HepG2 (cell line): Measurements from ENCODE around the gene POGK. TPM values are rescaled to one million over a fixed set of nuclear protein-coding genes. Genes with fewer than 3 reads are reported as not detected.
A peak's percentile ranks its signal among the peaks of the same experiment; 100 is the strongest.

ENCODE experiments used
- BHLHE40 ChIP-seq: IDR thresholded peaks from 2 replicates; pipeline ENCODE4 v1.6.1; 2011; ENCODE audit warnings: low read length, improper control_type of control experiment
- ESRRA ChIP-seq: sonication (generic); formaldehyde crosslinking; IDR thresholded peaks from 2 replicates; pipeline ENCODE4 v1.5.1; 2020; ENCODE audit warnings: mild to moderate bottlenecking, low read depth, missing genetic modification reagents
- GTF3A ChIP-seq: sonication (generic); formaldehyde crosslinking; conservative IDR thresholded peaks from 2 replicates; pipeline ENCODE4 v1.4.0; 2020; ENCODE audit warnings: mild to moderate bottlenecking, missing genetic modification reagents
- KAT8 ChIP-seq: IDR thresholded peaks from 2 replicates; pipeline ENCODE4 v1.6.1; 2016; ENCODE audit warnings: missing genetic modification reagents, missing compliant biosample characterization
- LRRFIP1 ChIP-seq: sonication (generic); formaldehyde crosslinking; conservative IDR thresholded peaks from 2 replicates; pipeline ENCODE4 v1.4.0; 2020; ENCODE audit warnings: missing genetic modification reagents
- MAF1 ChIP-seq: sonication (generic); formaldehyde crosslinking; IDR thresholded peaks from 2 replicates; pipeline ENCODE4 v1.5.0; 2020; ENCODE audit warnings: missing genetic modification reagents, borderline replicate concordance
- MED1 ChIP-seq: sonication (generic); formaldehyde crosslinking; IDR thresholded peaks from 2 replicates; pipeline ENCODE4 v1.4.0; 2020; ENCODE audit warnings: missing genetic modification reagents
- NFE2 ChIP-seq: sonication (generic); formaldehyde crosslinking; IDR thresholded peaks from 2 replicates; pipeline ENCODE4 v1.4.0; 2020; ENCODE audit warnings: missing genetic modification reagents
- NFE2L1 ChIP-seq: sonication (generic); formaldehyde crosslinking; IDR thresholded peaks from 2 replicates; pipeline ENCODE4 v1.4.0; 2020; ENCODE audit warnings: missing genetic modification reagents, mild to moderate bottlenecking, borderline replicate concordance
- ONECUT2 ChIP-seq: sonication (generic); formaldehyde crosslinking; IDR thresholded peaks from 2 replicates; pipeline ENCODE4 v1.4.0; 2020; ENCODE audit warnings: missing genetic modification reagents
- PLRG1 ChIP-seq: fragments of 450-650 bp; conservative IDR thresholded peaks from 2 replicates; pipeline ENCODE4 v1.6.1; 2016
- SSRP1 ChIP-seq: IDR thresholded peaks from 2 replicates; pipeline ENCODE4 v1.6.1; 2016; ENCODE audit warnings: control low read depth
- ZFP37 ChIP-seq: sonication (generic); formaldehyde crosslinking; IDR thresholded peaks from 2 replicates; pipeline ENCODE4 v1.4.0; 2020; ENCODE audit warnings: missing genetic modification reagents, borderline replicate concordance
- ZMYM3 ChIP-seq: sonication (generic); formaldehyde crosslinking; IDR thresholded peaks from 2 replicates; pipeline ENCODE4 v1.5.1; 2020; ENCODE audit warnings: mild to moderate bottlenecking, missing genetic modification reagents
- ZNF766 ChIP-seq: sonication (generic); formaldehyde crosslinking; IDR thresholded peaks from 2 replicates; pipeline ENCODE4 v1.5.0; 2020; ENCODE audit warnings: missing genetic modification reagents, borderline replicate concordance
- ZNF883 ChIP-seq: sonication (generic); formaldehyde crosslinking; IDR thresholded peaks from 2 replicates; pipeline ENCODE4 v1.5.1; 2020; ENCODE audit warnings: mild to moderate bottlenecking, missing genetic modification reagents; ENCODE audit errors: not compliant biosample characterization
- ZSCAN29 ChIP-seq: sonication (generic); formaldehyde crosslinking; conservative IDR thresholded peaks from 2 replicates; pipeline ENCODE4 v1.4.0; 2020; ENCODE audit warnings: mild to moderate bottlenecking, missing genetic modification reagents
- polyA plus RNA-seq, 8 experiments: library from polyadenylated mRNA; depleted of rRNA in 3 of 8; stranded (reverse) in 7 of 8; unstranded in 1 of 8; fragments of >200 nt; fragmentation: Illumina TruSeq in 4 of 8; extraction: Trizol in 4 of 8; gene quantifications; 2 replicates each; pipeline versions ENCODE4 v1.2.1 to v1.2.3, GENCODE V29; 2011 to 2016; ENCODE audit warnings: low read depth in 4 of 8, missing spikeins in 1 of 8, mixed read lengths in 1 of 8; ENCODE audit not compliant: insufficient read depth in 1 of 8
- total RNA-seq, 5 experiments: library from RNA; depleted of rRNA; stranded (reverse); fragments of >200 nt; fragmentation: Illumina TruSeq; extraction: Trizol; gene quantifications; 2 replicates each; pipeline ENCODE4 v1.2.3, GENCODE V29; 2016; ENCODE audit warnings: low read depth in 1 of 5
- TF ChIP-seq, protein P1 (sequence below): sonication (generic); formaldehyde crosslinking; IDR thresholded peaks from 2 replicates; pipeline ENCODE4 v1.8.0; 2022; ENCODE audit warnings: missing genetic modification reagents, low read depth, mild to moderate bottlenecking, borderline replicate concordance
- TF ChIP-seq, protein P2 (sequence below): sonication (generic); formaldehyde crosslinking; IDR thresholded peaks from 2 replicates; pipeline ENCODE4 v1.4.0; 2020; ENCODE audit warnings: missing genetic modification reagents, mild to moderate bottlenecking, borderline replicate concordance
- TF ChIP-seq, protein P3 (sequence below): sonication (generic); formaldehyde crosslinking; IDR thresholded peaks from 2 replicates; pipeline ENCODE4 v1.8.1; 2023; ENCODE audit warnings: mild to moderate bottlenecking, missing genetic modification reagents, borderline replicate concordance
- TF ChIP-seq, protein P4 (sequence below): sonication (generic); formaldehyde crosslinking; IDR thresholded peaks from 2 replicates; pipeline ENCODE4 v1.4.0; 2020; ENCODE audit warnings: missing genetic modification reagents, borderline replicate concordance

POGK gene
- total and polyA plus RNA-seq, 2 of the 13 experiments (the other 11 are each of a cell fraction or from before 2014, with no cell fraction given), result 4.8 to 16.2 TPM

DNA sequence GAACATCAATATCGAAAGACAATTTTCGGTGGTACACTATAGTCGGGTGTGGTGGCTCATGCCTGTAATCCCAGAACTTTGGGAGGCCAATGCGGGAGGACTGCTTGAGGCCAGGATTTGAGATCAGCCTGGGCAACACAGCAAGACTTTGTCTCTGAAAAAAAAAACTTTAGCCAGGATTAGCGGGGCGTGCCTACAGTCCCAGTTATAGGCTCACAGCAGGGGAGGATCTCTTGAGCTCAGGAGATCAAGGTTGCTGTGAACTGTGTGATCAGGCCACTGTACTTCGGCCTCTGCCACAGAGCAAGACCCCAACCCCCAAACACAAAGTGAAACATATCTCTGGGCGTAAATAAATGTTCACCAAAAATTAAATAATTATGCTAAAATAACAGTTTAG is 35.2 kb downstream of the POGK start (continued):
- TF ChIP-seq, protein P1, sequence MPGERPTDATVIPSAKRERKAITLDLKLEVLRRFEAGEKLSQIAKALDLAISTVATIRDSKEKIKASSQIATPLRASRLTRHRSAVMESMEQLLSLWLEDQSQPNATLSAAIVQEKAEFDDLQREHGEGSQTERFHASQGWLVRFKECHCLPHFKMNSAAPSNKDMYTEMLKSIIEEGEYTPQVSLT (CRISPR knock-in tag), result no peak
- no peak for TF ChIP-seq GTF3A (CRISPR knock-in tag)
- TF ChIP-seq, protein P2, sequence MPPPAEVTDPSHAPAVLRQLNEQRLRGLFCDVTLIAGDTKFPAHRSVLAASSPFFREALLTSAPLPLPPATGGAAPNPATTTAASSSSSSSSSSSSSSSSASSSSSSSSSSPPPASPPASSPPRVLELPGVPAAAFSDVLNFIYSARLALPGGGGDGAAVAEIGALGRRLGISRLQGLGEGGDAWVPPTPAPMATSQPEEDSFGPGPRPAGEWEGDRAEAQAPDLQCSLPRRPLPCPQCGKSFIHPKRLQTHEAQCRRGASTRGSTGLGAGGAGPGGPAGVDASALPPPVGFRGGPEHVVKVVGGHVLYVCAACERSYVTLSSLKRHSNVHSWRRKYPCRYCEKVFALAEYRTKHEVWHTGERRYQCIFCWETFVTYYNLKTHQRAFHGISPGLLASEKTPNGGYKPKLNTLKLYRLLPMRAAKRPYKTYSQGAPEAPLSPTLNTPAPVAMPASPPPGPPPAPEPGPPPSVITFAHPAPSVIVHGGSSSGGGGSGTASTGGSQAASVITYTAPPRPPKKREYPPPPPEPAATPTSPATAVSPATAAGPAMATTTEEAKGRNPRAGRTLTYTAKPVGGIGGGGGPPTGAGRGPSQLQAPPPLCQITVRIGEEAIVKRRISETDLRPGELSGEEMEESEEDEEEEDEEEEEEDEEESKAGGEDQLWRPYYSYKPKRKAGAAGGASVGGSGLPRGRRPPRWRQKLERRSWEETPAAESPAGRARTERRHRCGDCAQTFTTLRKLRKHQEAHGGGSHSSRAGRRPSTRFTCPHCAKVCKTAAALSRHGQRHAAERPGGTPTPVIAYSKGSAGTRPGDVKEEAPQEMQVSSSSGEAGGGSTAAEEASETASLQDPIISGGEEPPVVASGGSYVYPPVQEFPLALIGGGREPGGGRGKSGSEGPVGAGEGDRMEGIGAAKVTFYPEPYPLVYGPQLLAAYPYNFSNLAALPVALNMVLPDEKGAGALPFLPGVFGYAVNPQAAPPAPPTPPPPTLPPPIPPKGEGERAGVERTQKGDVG (CRISPR knock-in tag), result no peak
- peak; percentile 97 for TF ChIP-seq ZMYM3
- no peak for TF ChIP-seq ZFP37 (CRISPR knock-in tag)
- TF ChIP-seq, protein P3, sequence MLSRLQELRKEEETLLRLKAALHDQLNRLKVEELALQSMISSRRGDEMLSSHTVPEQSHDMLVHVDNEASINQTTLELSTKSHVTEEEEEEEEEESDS (CRISPR knock-in tag), result no peak
- TF ChIP-seq BHLHE40, result no peak
- peak; percentile 56 for TF ChIP-seq MED1 (CRISPR knock-in tag)
- no peak for TF ChIP-seq ZNF766
- TF ChIP-seq NFE2L1, result no peak
- no peak for TF ChIP-seq KAT8 (CRISPR knock-in tag)
- TF ChIP-seq SSRP1 (CRISPR knock-in tag), result no peak
- no peak for TF ChIP-seq ONECUT2 (CRISPR knock-in tag)
- TF ChIP-seq MAF1, result no peak
- TF ChIP-seq, protein P4, sequence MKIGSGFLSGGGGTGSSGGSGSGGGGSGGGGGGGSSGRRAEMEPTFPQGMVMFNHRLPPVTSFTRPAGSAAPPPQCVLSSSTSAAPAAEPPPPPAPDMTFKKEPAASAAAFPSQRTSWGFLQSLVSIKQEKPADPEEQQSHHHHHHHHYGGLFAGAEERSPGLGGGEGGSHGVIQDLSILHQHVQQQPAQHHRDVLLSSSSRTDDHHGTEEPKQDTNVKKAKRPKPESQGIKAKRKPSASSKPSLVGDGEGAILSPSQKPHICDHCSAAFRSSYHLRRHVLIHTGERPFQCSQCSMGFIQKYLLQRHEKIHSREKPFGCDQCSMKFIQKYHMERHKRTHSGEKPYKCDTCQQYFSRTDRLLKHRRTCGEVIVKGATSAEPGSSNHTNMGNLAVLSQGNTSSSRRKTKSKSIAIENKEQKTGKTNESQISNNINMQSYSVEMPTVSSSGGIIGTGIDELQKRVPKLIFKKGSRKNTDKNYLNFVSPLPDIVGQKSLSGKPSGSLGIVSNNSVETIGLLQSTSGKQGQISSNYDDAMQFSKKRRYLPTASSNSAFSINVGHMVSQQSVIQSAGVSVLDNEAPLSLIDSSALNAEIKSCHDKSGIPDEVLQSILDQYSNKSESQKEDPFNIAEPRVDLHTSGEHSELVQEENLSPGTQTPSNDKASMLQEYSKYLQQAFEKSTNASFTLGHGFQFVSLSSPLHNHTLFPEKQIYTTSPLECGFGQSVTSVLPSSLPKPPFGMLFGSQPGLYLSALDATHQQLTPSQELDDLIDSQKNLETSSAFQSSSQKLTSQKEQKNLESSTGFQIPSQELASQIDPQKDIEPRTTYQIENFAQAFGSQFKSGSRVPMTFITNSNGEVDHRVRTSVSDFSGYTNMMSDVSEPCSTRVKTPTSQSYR, result peak; percentile 88
- no peak for TF ChIP-seq LRRFIP1
- no peak for TF ChIP-seq ESRRA (CRISPR knock-in tag)
- no peak for TF ChIP-seq ZSCAN29 (CRISPR knock-in tag)
- TF ChIP-seq ZNF883 (CRISPR knock-in tag), result no peak
- no peak for TF ChIP-seq NFE2 (CRISPR knock-in tag)
- no peak for TF ChIP-seq PLRG1
